Keratinocyte (primary cell): ENCODE data around the gene GATD1. TPM values are rescaled to one million over a fixed set of nuclear protein-coding genes. Genes with fewer than 3 reads are reported as not detected.

Experiments used
- DNase-seq: peaks from one replicate; pipeline ENCODE4 v3.0.0-alpha.2; 2011; ENCODE audit warnings: low read depth, missing footprints, low spot score
- FAIRE-seq: peaks from 2 replicates; lab custom pipeline; 2011; peaks lifted over from hg19 to GRCh38; lab: Jason Lieb, UNC
- H2AFZ ChIP-seq: 2 replicates; pipeline ENCODE4 v1.6.0; 2012; ENCODE audit warnings: low read length, control low read depth, inconsistent platforms; ENCODE audit not compliant: control insufficient read depth
- H3K27ac ChIP-seq: 2 replicates; pipeline ENCODE4 v1.5.1; 2011; ENCODE audit warnings: low read length; ENCODE audit not compliant: control insufficient read depth, insufficient read depth
- H3K27me3 ChIP-seq: 3 replicates; pipeline ENCODE4 v1.6.0; 2011; ENCODE audit warnings: low read length; ENCODE audit not compliant: control insufficient read depth, insufficient read depth; ENCODE audit errors: extremely low read depth
- H3K36me3 ChIP-seq, 2 experiments: 2 replicates in 1 of 2; 3 replicates in 1 of 2; pipeline ENCODE4 v1.5.1; 2011; ENCODE audit warnings: low read length in 2 of 2, mild to moderate bottlenecking in 1 of 2; ENCODE audit not compliant: control insufficient read depth in 2 of 2, insufficient read depth in 2 of 2; ENCODE audit errors: extremely low read depth in 1 of 2
- H3K4me1 ChIP-seq: 3 replicates; pipeline ENCODE4 v1.5.1; 2011; ENCODE audit warnings: low read length; ENCODE audit not compliant: control insufficient read depth, insufficient read depth; ENCODE audit errors: extremely low read depth
- H3K4me2 ChIP-seq: 3 replicates; pipeline ENCODE4 v1.6.0; 2011; ENCODE audit warnings: low read depth, low read length; ENCODE audit not compliant: control insufficient read depth, insufficient read depth; ENCODE audit errors: extremely low read depth
- H3K4me3 ChIP-seq, 3 experiments: fragments of 200-600 bp in 1 of 3; sonication (generic) in 1 of 3; 2 replicates in 2 of 3; 3 replicates in 1 of 3; pipeline ENCODE4 v1.5.1; 2011 to 2016; ENCODE audit warnings: low read length in 3 of 3, mild to moderate bottlenecking in 3 of 3, control low read depth in 2 of 3, inconsistent platforms in 1 of 3, low read depth in 1 of 3, mixed read lengths in 1 of 3, mixed run types in 1 of 3, moderate library complexity in 1 of 3; ENCODE audit not compliant: control insufficient read depth in 2 of 3, insufficient read depth in 2 of 3; ENCODE audit errors: extremely low read depth in 1 of 3
- H3K79me2 ChIP-seq: 2 replicates; pipeline ENCODE4 v1.6.0; 2012; ENCODE audit warnings: low read length; ENCODE audit not compliant: control insufficient read depth, insufficient read depth
- H3K9ac ChIP-seq: 3 replicates; pipeline ENCODE4 v1.6.0; 2011; ENCODE audit warnings: low read length; ENCODE audit not compliant: control insufficient read depth, insufficient read depth; ENCODE audit errors: extremely low read depth
- H3K9me1 ChIP-seq: 3 replicates; pipeline ENCODE4 v1.6.0; 2011; ENCODE audit warnings: low read length; ENCODE audit not compliant: control insufficient read depth, insufficient read depth; ENCODE audit errors: extremely low read depth
- H3K9me3 ChIP-seq: 2 replicates; pipeline ENCODE4 v1.5.1; 2012; ENCODE audit warnings: low read depth, low read length; ENCODE audit not compliant: control insufficient read depth
- H4K20me1 ChIP-seq: 3 replicates; pipeline ENCODE4 v1.6.0; 2011; ENCODE audit warnings: low read length; ENCODE audit not compliant: control insufficient read depth, insufficient read depth; ENCODE audit errors: extremely low read depth
- CTCF ChIP-seq, 3 experiments: IDR thresholded peaks in 1 of 3; conservative IDR thresholded peaks in 1 of 3; optimal IDR thresholded peaks in 1 of 3; 2 replicates in 2 of 3; 3 replicates in 1 of 3; pipeline versions ENCODE3 to v1.5.1; 2011; ENCODE audit warnings: low read length in 3 of 3, mild to moderate bottlenecking in 3 of 3, moderate library complexity in 2 of 3, control low read depth in 1 of 3, inconsistent platforms in 1 of 3; ENCODE audit not compliant: insufficient read depth in 2 of 3; ENCODE audit errors: extremely low read depth in 1 of 3
- EZH2 ChIP-seq: IDR thresholded peaks from one replicate; pipeline ENCODE4 v1.6.1; 2012; ENCODE audit warnings: inconsistent platforms, mild to moderate bottlenecking, low read length, moderate library complexity
- dilution Hi-C: fragments of 300-500 bp; cut with MboI; formaldehyde crosslinking; loops from one replicate; pipeline ENCODE4 v1.7.0; 2020; ENCODE audit warnings: low sequenced_read_pairs; ENCODE audit not compliant: extremely low pct_ligation_motif_present
- polyA plus RNA-seq, 5 experiments: library from polyadenylated mRNA; depleted of rRNA in 3 of 5; stranded (reverse) in 3 of 5; stranded (forward) in 1 of 5; unstranded in 1 of 5; fragments of >200 nt; gene quantifications; 1 replicate in 1 of 5; 2 replicates in 3 of 5; 3 replicates in 1 of 5; pipeline versions ENCODE4 v1.2.1 to v1.2.3, GENCODE V29; 2011 to 2012; ENCODE audit warnings: missing spikeins in 2 of 5, low read depth in 1 of 5, low replicate concordance in 1 of 5

Gene GATD1
- polyA plus RNA-seq, 1 donor (not counting 4 experiments of a cell fraction or from before 2014, with no cell fraction given) = 24.4 TPM

- peaks cover 19% of the 10 kb centered on the region for H4K20me1 ChIP-seq
- peak overlapping the region; percentile 99 for H3K4me2 ChIP-seq
- peak overlapping the region; percentile 95 for H3K27ac ChIP-seq
- H3K9me1 ChIP-seq = no peaks in the 10 kb centered on the region
- DNase-seq = no peak
- peak overlapping the region; percentile 81 to 98 (median 98) for H3K4me3 ChIP-seq
- TF ChIP-seq EZH2 (no peak), CTCF (optimal IDR thresholded peaks at IDR 0.05 in 1 of 3, IDR thresholded peaks at IDR 0.05 in 1 of 3, conservative IDR thresholded peaks at IDR 0.05 in 1 of 3; ENCODE audit: extremely low read depth in 1 of 3, insufficient read depth in 2 of 3, low read length in 3 of 3) (no peak)
- peaks cover 22 to 28% of the 10 kb centered on the region in 2 experiments for H3K36me3 ChIP-seq
- no peak for FAIRE-seq
- peaks cover 39% of the 10 kb centered on the region for H3K79me2 ChIP-seq
- dilution Hi-C loops = no loop called here
- peaks cover 33% of the 10 kb centered on the region for H3K4me1 ChIP-seq
- no peaks in the 10 kb centered on the region for H3K9me3 ChIP-seq
- peak overlapping the region; percentile 99 for H2AFZ ChIP-seq
- H3K9ac ChIP-seq = peak overlapping the region; percentile 96
- H3K27me3 ChIP-seq = no peaks in the 10 kb centered on the region
Measured at GRCh38 chr11:808427-809286, 31.4 kb upstream of the GATD1 start.

GRCh38 chr11:804599-804964 lies 27.3 kb upstream of the GATD1 start:
- no peak overlapping the region for H3K27ac ChIP-seq
- H2AFZ ChIP-seq = peak overlapping the region; percentile 36
- dilution Hi-C loops = no loop called here

More at GRCh38 chr11:804599-804964, 27.3 kb upstream of the GATD1 start:
- no peak for TF ChIP-seq EZH2
- no peak for TF ChIP-seq CTCF (optimal IDR thresholded peaks at IDR 0.05 in 1 of 3, IDR thresholded peaks at IDR 0.05 in 1 of 3, conservative IDR thresholded peaks at IDR 0.05 in 1 of 3; ENCODE audit: extremely low read depth in 1 of 3, insufficient read depth in 2 of 3, low read length in 3 of 3)
- no peak for DNase-seq
- H3K27me3 ChIP-seq = no peaks in the 10 kb centered on the region
- H3K4me1 ChIP-seq = peaks cover 20% of the 10 kb centered on the region
- H4K20me1 ChIP-seq = no peaks in the 10 kb centered on the region
- peaks cover 0 to 13% of the 10 kb centered on the region in 2 experiments for H3K36me3 ChIP-seq
- no peaks in the 10 kb centered on the region for H3K9me3 ChIP-seq
- H3K79me2 ChIP-seq = peaks cover 11% of the 10 kb centered on the region
- FAIRE-seq = no peak
- H3K9ac ChIP-seq = peak overlapping the region; percentile 61
- peak overlapping the region; percentile 95 for H3K4me2 ChIP-seq
- H3K9me1 ChIP-seq = no peaks in the 10 kb centered on the region
- peak overlapping the region; percentile 47 to 73 (median 72) for H3K4me3 ChIP-seq
